ENCODE measurements around the gene PTPRN2.
"Not testable (repeated sequence)": the region's sequence is repeated elsewhere in the genome, so short reads cannot be mapped to it uniquely, and the experiment has no call there.

The PTPRN2 gene

DNA sequence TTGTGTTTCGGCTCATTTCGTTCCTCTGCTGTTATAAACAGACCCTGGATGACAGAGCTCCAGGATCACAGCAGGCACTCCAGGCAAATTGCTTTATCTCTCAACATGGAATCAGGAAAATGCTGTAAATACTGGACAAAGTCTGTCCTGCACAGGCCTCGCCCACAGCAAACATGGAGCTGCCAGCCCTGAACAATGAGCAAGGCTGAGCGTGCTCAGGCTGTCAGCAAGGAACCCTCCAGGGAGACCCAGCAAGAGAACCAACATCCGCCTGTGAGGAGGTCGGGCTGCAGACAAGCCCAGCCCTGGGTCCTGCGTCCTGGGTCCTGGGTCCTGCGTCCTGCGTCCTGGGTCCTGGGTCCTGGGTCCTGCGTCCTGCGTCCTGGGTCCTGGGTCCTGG is 180.8 kb downstream of the PTPRN2 start:
- DNase-seq (ENCODE audit: low read depth): no peak
- TF ChIP-seq, protein P1, sequence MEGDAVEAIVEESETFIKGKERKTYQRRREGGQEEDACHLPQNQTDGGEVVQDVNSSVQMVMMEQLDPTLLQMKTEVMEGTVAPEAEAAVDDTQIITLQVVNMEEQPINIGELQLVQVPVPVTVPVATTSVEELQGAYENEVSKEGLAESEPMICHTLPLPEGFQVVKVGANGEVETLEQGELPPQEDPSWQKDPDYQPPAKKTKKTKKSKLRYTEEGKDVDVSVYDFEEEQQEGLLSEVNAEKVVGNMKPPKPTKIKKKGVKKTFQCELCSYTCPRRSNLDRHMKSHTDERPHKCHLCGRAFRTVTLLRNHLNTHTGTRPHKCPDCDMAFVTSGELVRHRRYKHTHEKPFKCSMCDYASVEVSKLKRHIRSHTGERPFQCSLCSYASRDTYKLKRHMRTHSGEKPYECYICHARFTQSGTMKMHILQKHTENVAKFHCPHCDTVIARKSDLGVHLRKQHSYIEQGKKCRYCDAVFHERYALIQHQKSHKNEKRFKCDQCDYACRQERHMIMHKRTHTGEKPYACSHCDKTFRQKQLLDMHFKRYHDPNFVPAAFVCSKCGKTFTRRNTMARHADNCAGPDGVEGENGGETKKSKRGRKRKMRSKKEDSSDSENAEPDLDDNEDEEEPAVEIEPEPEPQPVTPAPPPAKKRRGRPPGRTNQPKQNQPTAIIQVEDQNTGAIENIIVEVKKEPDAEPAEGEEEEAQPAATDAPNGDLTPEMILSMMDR (conservative IDR thresholded peaks at IDR 0.05; ENCODE audit: low read length): no peak
- no peak overlapping the region for H3K4me3 ChIP-seq (ENCODE audit: low read length)

- TF ChIP-seq, protein P1 (conservative IDR thresholded peaks at IDR 0.05; ENCODE audit: low read length): no peak
- DNase-seq (ENCODE audit: low read depth): no peak
- no peak overlapping the region for H3K4me3 ChIP-seq (ENCODE audit: low read length)
Observed at GRCh38 chr7:158406364-158406763, 181.3 kb downstream of the PTPRN2 start.

GRCh38 chr7:158405771-158406170 is 181.9 kb downstream of the PTPRN2 start:
- not testable (repeated sequence) for DNase-seq (ENCODE audit: low read depth); H3K4me3 ChIP-seq (ENCODE audit: low read length)

GRCh38 chr7:158405324-158405723 is 182.3 kb downstream of the PTPRN2 start:
- H3K4me3 ChIP-seq (ENCODE audit: low read length): no peak overlapping the region
- no peak for DNase-seq (ENCODE audit: low read depth)
- TF ChIP-seq, protein P1 (conservative IDR thresholded peaks at IDR 0.05; ENCODE audit: low read length): no peak

GRCh38 chr7:158404031-158404761 is 183.4 kb downstream of the PTPRN2 start:
- TF ChIP-seq, protein P1 (conservative IDR thresholded peaks at IDR 0.05; ENCODE audit: low read length): no peak
- DNase-seq (ENCODE audit: low read depth): no peak
- no peak overlapping the region for H3K4me3 ChIP-seq (ENCODE audit: low read length)

DNA sequence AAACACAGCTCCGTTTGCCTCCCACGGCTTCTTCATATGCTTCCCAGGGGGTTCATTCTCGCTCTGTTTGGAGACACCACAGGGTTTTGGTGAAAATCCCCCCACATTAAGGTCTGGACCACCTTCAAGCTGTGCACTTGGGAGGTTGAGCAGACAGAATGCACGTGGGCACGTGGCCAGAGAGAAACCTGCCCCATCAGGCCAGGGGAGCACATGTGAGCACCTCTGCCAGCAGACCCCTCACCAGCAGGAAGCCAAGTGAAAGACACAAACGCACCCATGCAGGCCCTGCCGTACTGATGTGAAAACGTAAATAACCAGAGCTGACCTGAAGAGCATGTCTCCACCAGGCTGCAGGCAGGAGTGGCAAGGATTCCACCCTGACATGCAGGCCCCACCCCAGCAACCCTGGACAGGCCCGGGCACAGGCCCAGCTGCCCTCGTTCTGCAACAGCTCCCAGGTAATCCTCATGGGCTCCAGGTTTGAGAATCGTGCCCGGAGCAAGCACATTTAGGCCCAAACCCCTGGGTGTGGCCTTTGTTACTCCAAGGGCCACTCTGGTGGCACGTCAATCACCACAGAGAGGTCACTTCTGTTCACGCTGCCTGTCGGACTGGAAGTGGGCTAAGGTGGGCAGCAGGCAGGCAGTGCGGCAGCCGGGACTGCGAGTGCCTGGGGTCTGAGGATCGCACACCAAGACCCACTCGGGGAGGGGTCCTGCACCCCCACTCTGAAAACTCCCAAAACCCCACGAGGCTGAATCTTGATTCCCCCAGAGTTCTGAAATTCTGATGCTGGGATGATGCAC is 184.4 kb downstream of the PTPRN2 start:
- no peak overlapping the region for H3K4me3 ChIP-seq (ENCODE audit: low read length)
- TF ChIP-seq, protein P1 (conservative IDR thresholded peaks at IDR 0.05; ENCODE audit: low read length): no peak
- no peak for DNase-seq (ENCODE audit: low read depth)

DNA sequence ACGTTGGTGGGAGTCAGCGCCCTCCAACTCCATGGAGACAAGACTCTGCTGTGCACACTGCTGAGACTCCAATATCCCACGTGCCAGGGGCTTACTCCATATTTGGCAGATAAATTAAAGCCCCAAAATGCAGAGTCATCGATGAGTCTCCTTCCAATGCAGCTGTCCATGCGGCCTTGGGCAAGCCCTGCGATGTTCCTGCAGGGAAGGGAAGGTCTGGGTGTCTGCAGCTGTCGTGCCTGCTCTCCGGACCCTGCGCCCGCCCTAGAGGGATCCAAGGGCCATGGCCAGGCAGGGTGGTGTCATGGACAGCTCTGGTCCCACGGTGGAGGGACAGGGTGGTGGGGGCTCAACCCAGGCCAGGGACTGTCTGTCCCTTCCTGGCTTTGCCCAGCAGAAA is 185.2 kb downstream of the PTPRN2 start:
- TF ChIP-seq, protein P1 (conservative IDR thresholded peaks at IDR 0.05; ENCODE audit: low read length): no peak
- DNase-seq (ENCODE audit: low read depth): no peak
- H3K4me3 ChIP-seq (ENCODE audit: low read length): no peak overlapping the region

Data from AG10803 (cell line).